Globus pallidus (tissue), 1 donor: ENCODE results near the gene PYGO2.

ENCODE experiments used
- DNase-seq: peaks from one replicate; pipeline ENCODE4 v3.0.0-alpha.2; 2015; ENCODE audit warnings: low spot score

The PYGO2 gene

DNA sequence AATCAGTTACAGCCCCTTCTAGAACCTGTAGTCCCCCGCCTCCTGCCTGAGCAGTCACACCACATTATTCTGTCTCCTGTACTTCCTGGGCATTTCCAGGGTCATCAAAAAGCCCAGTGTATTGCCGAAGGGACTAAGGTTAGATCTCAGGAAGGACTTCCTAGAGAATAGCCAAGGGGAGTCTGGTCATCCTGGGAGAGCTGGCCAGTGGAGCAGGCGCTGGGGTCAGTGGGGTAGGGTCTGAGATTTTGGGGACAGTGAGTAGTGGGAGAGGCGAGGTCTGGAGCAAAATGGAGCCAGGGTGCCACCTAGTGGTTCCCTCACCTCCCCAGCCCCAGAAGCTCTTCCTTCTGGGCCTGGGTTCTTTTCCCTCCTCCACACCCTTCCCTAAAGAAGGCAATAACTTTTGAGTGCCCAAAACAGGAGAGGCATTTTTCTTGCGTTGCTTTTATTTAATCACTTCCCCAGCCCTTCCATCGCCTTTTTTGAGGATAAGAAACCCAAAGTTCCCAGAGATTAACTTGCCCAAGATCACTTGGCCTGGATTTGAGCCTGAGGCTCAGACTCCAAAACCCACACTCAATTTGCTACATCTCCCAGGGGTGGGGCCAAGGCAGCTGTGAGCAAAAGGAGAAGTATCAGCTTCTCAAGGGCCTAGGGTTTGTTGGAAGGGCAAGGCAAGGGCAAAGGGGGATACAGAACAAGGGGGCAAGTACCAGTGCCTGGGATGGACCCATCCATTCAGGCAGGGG lies 17.8 kb downstream of the PYGO2 start:
- no peak for DNase-seq

DNA sequence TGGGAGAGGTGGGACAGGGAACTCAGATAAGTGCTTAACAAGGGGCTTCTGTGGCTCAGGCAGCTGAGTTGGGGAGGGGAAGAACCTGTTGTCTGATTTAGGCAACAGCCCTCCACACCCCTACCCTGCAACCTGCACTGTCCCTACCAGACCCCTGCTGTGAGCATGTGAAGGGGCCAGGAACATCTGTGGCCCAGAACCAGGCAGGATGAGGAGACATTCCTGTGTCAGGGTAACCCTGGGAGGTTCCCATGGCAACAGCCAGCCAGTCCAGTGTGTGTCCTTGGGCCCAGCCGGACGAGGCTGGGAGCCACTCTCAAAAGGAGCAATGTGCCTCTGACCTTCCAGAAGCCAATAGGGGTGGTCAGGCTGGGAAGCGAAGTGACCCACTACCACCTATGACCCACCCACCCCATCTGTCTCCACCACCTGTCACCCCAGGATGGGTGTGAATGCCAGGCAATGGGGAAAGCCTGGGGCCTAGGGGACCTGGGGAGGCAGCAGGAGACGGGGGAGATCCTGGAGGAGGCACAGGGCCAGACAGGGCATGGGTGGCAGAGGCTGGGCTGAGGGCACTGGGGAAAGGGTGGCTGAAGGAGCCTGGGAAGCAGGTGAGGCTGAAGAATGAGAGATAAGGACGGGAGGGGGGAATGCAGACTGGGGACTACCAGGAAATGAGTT lies 20.1 kb downstream of the PYGO2 start:
- no peak for DNase-seq

DNA sequence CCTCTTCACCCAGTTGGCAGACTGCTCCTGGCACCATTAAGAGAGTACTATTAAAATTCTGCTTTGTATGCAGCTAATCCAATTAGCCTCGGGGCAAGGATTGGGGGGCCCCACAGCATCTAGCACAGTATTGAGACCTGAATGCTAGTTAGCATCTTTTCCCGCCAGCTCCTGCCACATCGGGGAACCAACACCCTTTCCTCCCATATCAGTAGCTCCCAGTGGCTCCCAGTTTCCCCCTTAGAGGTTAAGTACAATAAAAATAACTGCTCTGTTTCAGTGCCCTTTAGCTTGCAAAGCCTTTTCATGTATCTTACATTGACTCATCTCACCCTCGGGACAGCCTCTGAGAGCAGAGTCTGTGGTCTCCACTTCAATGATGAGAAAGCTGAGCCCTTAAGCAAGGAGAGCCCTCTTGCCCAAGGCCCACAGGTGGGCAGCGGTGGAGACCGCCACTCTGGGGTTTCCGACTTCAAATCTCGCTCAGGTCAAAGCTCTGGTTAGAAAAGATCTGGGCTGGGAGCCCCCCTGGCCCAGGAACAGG lies 20.9 kb downstream of the PYGO2 start:
- DNase-seq = no peak

DNA sequence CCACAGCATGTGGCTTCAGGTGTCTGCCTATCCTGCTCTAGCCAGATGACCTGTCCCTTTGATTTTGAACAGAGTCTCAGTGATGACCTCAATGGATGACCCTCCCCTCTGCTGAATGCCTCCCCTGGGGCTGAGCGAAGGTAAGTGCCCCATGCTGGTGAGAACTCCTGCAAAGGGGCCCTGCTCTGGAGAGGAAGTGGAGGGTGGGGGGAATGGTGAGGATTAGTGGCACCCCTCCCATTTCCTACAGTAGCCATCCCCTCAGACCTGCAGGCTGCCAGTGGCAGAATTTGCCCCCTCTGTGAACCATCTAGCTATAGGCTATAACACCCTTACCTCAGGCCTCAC lies 21.4 kb downstream of the PYGO2 start:
- DNase-seq = no peak

DNA sequence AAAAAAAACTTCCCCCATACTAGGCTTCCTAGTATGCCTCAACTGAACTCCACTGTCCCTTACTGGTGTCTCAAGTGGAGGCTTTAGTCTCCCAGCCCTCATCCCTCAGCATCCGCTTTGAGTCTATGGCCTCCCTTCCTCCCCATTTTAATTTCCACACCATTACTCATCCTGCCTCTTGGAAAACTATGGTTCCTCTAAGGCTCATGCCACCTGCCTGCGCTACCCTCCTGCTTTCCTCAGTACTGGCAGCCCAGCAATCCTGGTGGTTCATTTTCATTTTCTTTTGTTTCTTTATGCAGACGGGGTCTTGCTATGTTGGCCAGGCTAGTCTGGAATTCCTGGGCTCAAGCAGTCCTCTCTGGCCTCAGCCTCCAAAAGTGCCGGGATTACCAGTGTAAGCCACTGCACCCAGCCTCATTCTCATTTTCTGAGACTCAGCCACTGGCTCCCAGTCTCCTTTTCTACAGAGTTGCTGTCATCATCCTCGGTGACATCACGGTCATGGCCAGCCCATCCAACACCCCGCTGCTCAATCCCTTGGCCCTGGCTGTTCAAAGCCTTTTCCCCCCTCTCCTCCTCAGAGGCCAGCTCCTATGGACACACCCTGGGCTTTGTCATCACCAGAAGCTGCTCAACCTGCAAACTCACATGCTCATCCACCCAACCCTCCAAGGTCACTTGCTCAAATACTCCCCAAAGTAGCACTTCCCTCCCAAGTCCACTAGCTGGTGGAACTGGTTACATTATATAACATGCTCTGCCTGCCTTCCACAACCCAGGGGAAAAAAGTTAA lies 22.8 kb downstream of the PYGO2 start:
- DNase-seq = no peak

DNA sequence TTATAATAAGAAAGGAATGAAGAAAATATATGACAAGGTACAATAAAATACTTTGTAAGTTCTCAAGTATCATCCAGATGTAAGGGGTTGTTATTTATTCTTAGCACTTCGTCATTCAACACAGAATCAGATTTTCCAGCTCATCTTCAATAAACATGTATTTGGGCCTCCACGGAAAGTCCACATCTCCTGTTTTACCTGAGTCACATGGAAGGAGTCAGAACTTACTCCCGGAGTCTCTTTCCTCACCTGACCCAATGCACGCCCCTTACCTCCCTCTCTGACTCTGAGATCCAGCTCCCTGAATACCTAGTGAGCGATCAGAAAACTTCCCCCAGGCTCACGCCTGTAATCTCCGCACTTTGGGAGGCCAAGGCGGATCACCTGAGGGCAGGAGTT lies 23.6 kb downstream of the PYGO2 start:
- DNase-seq = no peak

DNA sequence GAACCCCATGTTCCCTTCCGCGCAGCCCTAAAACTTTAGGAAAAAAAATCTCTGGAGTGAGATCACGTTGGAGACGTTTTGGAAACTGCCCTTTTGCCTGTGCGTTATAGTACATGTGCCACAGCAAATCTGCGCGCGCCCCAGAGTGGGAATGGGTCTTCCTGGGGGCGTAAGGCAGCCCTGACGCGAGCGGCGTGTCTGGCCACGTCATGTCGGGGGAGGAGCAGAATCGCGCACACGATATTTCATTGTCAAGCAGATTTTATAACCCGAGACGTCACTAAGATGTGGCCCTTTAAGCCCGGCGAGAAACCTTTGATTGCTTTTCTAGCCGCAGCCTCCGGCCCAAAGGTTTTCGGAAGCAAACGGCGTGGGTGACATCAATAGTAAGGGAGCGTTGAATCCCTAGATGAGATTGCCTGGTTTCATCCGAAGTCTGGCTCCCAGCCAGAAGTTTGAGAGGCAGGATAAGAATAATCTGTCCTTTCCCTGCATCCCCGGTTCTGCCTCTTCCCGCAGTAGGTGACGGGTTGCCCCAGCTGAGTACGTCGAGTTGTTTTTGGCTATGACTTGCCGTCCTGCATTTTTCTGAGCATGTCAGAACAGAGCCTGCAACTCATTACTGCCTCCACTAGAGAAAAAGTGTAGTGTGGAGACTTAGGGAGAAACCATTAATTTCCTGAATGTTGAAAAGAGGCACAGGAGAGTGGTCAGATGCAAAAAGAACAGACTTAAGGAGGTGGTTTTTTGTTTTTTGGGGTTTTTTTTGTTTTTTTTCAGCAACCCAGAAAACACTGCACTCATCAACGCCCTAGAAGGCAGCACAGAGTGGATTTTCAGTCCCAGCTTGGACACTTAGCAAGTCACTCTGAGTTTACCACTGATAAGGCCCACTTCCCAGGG lies 24.2 kb downstream of the PYGO2 start:
- DNase-seq = peak; percentile 95

DNA sequence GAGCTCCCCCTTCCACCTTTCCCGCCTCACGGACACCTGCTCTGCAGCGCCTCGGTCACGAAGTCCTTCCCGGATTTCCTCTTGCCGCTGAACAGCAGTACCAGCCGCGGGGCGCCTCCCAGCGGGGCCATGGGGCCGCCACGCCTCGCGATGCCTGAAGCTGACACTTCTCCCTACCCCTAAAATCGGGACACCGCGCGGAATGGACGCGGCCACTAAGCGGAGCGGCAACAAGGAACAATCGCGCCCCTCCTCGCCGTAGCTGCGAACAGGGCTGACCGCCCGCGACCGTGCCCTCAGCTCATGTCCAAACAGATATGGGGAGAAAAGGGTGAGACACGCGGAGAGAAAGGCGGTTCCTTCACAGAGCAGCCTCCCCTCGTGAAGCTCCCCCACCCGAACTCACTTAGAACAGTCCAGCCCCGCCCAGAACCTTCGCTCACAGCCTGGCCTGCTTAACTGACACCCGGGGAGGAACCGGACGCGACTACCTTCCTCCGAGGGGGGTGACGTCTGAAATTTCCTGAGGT lies 25.0 kb downstream of the PYGO2 start, which contains the start of gene PMVK:
Gene PMVK (minus strand): TSS at position 165 of the 530 bp plus-strand sequence. CDS start 34 bp downstream, at position 131.
- DNase-seq = peak; percentile 98

DNA sequence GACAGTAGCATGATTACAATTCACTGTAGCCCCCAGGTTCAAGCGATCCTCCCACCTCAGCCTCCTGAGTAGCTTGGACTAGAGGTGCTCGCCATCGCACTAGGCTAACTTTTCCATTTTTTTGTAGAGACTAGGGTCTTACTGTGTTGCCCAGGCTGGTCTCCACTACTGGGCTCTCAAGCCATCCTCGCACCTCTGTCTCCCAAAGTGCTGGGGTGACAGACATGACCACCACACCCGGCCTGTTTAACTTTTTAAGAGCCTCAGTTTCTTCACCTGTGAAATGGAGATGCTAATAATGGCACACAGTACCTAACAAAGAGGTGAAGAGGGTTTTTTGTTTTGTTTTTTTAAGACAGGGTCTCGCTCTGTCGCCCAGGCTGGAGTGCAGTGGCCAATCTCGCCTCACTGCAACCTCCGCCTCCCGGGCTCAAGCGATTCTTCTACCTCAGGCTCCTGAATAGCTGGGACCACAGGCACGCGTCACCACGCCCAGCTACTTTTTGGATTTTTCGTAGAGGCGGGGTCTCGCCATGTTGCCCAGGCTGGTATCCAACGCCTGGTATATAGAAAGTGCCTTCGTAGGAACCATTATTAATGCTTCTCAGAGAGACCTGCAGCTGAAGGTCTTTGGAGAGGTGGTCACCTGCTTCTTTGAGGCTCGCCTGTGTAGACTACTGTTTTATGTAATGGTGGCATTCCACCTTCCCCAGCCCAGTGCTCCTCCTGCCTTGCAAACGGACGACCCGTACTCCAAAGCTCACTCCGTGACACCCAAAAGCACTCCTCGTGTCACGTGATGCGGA lies 25.6 kb downstream of the PYGO2 start:
- no peak for DNase-seq

DNA sequence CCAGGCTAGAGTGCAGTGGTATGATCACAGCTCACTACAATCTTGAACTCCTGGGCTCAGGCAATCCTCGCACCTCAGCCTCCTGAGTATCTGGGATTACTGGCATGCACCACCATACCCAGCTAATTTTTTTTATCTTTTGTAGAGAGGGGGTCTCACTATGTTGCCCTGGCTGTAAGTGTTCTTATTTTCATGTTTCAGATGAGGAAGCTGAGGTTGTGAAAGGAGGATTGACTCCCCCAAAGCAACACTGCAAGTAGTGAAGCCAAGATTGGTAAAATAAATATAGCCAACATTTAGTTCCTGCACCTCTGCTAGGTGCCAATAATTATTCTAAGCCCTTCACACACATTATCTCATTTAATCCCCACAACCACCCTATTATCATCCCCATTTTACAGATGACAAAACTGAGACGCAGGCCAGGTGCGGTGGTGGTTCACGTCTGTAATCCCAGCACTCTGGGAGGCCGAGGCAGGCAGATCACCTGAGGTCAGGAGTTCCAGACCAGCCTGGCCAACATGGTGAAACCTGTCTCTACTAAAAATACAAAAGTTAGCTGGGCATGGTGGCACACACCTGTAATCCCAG lies 27.1 kb downstream of the PYGO2 start:
- no peak for DNase-seq

DNA sequence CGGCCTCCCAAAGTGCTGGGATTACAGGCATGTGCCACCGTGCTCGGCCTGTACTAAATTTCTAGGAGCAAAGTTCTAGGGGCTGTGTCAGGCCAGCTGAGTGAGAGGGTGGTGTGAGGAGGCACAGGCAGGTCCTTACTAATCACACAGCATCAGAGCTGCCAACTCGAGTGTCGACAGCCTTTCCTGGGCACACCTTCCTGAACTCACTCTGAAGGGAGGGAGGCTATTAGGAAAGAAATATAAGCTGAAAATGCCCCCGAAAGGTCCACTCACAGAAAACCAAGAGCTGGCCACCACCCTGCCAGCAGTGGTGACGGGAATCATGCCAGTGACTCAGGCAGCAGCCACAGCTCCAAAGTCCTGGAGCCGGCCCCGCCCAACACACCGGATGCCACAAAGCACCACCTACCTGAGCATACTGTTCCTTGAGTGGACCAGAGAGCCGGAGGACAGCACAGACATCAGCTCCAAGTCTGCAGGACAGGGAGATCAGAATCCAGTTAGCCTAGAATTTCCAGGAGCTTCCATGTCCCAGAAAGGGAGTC lies 29.6 kb downstream of the PYGO2 start:
- no peak for DNase-seq

DNA sequence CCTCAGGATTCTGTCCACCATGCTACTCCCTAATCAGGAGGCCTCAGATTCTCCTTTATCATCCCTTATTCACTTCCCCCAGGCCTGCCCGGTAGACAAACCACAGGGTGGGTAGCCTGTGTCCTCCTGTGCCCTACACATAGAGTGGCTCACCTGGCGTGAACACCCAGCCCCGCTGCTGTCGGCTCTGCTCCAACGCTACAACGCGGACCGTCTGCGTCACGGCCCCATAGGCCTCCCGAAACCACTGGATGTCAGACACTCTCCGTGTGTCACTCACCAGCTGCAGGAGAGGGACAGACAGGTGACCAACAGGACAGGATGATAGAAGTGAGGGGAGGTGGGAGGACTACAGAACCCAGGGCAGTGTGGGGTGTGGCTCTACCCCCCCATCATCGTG lies 35.4 kb downstream of the PYGO2 start:
- DNase-seq = no peak

DNA sequence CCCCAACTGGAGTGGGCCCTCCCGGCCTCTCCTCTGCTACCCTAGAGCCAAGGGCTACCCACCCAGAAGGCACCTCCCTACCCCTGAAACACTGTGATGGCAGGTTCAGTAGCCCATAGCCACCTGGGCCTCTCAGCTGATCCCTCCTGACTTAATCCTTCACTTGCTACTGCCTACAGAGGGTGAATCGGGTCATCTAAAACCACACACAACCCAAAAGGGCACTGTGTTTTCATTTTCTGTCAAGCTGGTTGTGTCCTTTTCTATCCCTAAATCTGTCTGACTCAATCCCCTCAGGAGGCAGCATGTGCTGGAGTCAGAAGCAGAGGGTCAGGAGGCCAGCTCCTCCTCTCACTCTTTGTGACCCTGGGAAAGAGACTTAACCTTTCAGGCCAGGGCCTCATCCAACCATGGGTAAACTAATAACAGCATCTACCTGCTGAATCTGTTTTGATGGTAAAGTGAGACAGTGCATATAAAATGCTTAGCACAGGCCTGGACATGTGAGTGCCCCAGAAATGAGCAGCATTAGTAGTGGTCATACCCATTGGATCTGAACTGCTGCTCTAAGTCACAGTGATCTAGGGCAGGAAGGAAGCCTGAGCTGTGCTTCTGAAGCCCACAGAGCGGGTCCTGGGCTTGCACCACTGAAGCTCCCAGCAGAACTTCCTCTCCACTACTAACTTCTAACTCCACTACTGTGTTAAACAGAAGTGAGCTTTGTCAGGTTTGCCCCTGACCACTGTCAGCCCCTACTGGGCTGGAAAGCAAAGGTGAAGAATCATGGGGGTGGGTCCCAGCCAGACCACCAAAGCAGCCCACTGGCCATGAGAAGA lies 36.0 kb downstream of the PYGO2 start:
- no peak for DNase-seq

DNA sequence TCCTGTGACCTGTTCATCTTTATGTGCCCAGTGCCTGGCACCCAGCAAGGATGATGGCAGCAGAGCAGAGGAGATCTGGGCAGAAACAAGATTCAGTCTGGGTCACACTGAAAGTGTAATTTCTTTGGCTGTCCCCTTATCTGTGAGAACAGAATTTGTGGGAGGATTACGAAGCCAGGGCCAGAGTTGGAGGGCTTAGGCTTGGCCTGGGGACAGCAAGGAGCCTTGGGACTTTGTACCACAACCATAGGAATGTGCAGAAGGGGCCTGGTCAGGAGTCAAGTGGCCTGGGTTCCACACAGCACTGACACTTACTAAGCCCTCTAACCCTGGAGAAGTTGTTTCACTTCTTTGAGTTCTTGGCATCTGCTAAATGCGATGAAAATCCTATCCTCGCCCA lies 37.9 kb downstream of the PYGO2 start:
- no peak for DNase-seq

DNA sequence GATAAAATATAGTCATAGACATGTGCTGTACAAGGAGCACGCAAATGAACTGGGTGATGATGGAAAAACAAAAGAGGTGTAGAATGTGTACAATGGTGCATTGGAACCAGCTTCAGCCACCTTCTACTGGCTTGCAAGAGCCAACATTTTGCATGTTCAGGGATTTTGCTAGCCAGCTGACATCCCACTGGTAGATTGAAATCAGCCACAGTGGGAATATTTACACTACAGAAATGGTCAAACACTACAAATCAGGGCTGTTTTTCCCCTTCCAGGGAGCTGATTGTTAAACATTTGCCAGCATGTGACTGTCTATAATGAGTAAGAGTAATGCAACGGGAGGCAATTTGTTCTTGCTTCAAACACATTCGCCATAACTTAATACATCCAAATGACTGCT lies 48.3 kb downstream of the PYGO2 start:
- no peak for DNase-seq

DNA sequence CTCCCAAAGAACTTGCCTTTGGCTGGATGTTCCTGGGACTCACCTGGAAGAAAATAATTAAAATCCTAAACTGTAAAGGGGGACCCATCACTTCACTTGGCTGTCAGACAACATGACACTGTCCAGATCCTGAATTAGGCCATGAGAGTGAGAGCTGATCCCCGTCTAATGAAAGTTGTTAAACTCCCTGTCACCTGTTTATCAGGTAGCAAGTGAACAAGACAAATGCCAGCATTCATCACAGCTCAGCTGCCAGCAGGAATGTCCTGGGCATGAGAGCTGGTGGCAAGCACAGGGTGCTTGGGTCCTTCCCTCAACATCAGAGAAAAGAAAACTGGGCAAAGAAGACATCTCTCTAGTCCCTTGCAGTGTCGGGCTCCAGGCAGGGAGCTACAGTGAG lies 48.8 kb downstream of the PYGO2 start:
- no peak for DNase-seq

DNA sequence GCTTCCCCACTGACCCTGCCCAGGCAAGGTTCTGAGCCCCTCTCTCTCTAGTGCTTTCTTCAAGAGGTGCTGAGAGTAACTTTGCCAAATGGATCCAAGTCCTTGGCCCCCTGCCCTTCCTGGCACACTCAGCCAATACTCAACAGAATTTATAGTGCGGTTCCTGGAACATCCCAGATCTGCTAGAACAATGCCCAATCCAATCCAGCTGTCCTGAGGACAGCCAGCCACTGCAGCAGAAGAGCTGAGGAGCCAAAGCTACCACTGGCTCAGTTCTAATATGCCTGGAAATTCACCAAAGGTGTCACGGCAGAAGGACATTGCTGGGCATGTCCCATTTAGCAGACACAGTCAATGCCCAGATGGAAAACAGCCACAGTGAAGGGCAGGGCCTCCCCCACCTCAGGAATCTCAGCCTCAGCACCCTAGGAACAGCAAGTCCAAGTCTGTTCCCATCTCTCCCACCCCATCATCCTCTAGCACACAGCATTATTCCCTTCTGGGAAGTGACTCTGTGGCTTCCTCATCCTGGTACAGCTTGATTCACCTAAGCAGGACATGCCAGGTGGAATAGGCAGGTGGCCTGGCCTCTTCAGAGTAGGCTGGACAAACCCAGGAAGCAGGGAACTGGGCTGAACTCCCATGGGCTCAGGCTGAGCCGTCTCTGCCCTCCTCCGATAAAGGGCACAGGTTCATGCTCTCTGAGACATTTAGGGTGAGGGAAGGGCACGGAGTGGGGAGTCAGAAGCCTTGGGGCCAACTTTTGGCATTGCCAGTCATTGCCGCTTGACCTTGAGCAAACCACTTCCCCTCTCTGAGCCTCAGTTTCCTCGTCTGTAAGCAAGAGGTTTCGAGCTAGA lies 49.7 kb downstream of the PYGO2 start:
- no peak for DNase-seq

DNA sequence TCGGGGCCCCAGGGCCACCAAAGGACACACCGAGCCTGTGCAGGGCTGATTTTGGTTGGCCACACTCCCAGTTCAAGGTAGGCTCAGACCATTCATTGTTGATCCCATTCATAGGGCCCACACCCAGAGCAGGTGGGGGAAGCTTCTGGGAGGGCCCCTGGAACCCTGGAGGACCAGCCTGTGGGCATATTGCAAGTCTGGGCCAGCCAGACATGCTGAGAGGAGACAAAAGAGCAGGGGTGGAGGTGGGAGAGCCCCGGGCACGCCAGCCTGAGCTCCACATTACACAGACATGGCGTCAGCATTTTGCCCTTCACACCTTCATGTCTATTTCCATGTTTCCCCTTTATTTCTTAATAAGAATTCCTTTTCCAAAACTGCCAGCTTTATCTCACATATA lies 50.7 kb downstream of the PYGO2 start:
- DNase-seq = no peak
